Liver (tissue), 9 donors: ENCODE measurements around the gene EPN3. TPM values are rescaled to one million over a fixed set of nuclear protein-coding genes. Genes with fewer than 3 reads are reported as not detected.

Source experiments
- DNase-seq: peaks from one replicate; pipeline ENCODE4 v3.0.0-alpha.2; 2017; ENCODE audit warnings: low spot score
- H3K27ac ChIP-seq, 2 donors: one replicate each; pipeline ENCODE4 v1.7.0; 2013; ENCODE audit warnings: inconsistent platforms in 2 of 2, low read length in 2 of 2, control low read depth in 1 of 2, low read depth in 1 of 2, mild to moderate bottlenecking in 1 of 2
- H3K27me3 ChIP-seq, 4 donors: one replicate each; pipeline versions ENCODE4 v1.6.1 to v1.7.0; 2013; ENCODE audit warnings: low read length in 3 of 4, inconsistent platforms in 1 of 4, mild to moderate bottlenecking in 1 of 4, moderate library complexity in 1 of 4; ENCODE audit not compliant: control insufficient read depth in 4 of 4, insufficient read depth in 4 of 4
- H3K36me3 ChIP-seq, 4 donors: one replicate each; pipeline versions ENCODE4 v1.6.1 to v1.7.0; 2013; ENCODE audit warnings: low read length in 3 of 4, mild to moderate bottlenecking in 3 of 4, low read depth in 1 of 4, moderate library complexity in 1 of 4; ENCODE audit not compliant: control insufficient read depth in 4 of 4, insufficient read depth in 3 of 4
- H3K4me1 ChIP-seq, 4 donors: one replicate each; pipeline versions ENCODE4 v1.6.1 to v1.7.0; 2013; ENCODE audit warnings: low read length in 3 of 4, mild to moderate bottlenecking in 3 of 4, moderate library complexity in 1 of 4; ENCODE audit not compliant: control insufficient read depth in 4 of 4, insufficient read depth in 4 of 4
- H3K4me3 ChIP-seq, 3 donors: one replicate each; pipeline versions ENCODE4 v1.6.1 to v1.7.0; 2013; ENCODE audit warnings: low read length in 3 of 3, control low read depth in 1 of 3, low read depth in 1 of 3, mild to moderate bottlenecking in 1 of 3
- H3K9ac ChIP-seq, 2 donors: one replicate each; pipeline ENCODE4 v1.7.0; 2013; ENCODE audit warnings: low read length in 2 of 2, mild to moderate bottlenecking in 2 of 2, moderate library complexity in 2 of 2, control low read depth in 1 of 2, low read depth in 1 of 2
- H3K9me3 ChIP-seq, 4 donors: one replicate each; pipeline versions ENCODE4 v1.6.1 to v1.7.0; 2013; ENCODE audit warnings: low read length in 3 of 4; ENCODE audit not compliant: control insufficient read depth in 4 of 4
- EGR1 ChIP-seq, 2 donors: IDR thresholded peaks; 2 replicates each; pipeline ENCODE4 v1.6.1; 2016 to 2018; ENCODE audit warnings: antibody characterized with exemption in 2 of 2, low read depth in 2 of 2
- FOXA1 ChIP-seq: IDR thresholded peaks from 2 replicates; pipeline ENCODE4 v1.6.1; 2016; ENCODE audit warnings: antibody characterized with exemption
- FOXA2 ChIP-seq: IDR thresholded peaks from 2 replicates; pipeline ENCODE4 v1.6.1; 2016; ENCODE audit warnings: antibody characterized with exemption
- GABPA ChIP-seq, 2 donors: IDR thresholded peaks in 1 of 2; conservative IDR thresholded peaks in 1 of 2; 2 replicates each; pipeline ENCODE4 v1.6.1; 2016; ENCODE audit warnings: antibody characterized with exemption in 2 of 2, mild to moderate bottlenecking in 1 of 2, moderate library complexity in 1 of 2
- HNF4A ChIP-seq, 2 donors: conservative IDR thresholded peaks; 2 replicates each; pipeline ENCODE4 v1.6.1; 2016; ENCODE audit warnings: antibody characterized with exemption in 2 of 2, mild to moderate bottlenecking in 2 of 2
- HNF4G ChIP-seq: IDR thresholded peaks from 2 replicates; pipeline ENCODE4 v1.6.1; 2016; ENCODE audit warnings: antibody characterized with exemption
- JUND ChIP-seq, 2 donors: IDR thresholded peaks; 2 replicates each; pipeline ENCODE4 v1.6.1; 2016; ENCODE audit warnings: antibody characterized with exemption in 2 of 2
- NR2F2 ChIP-seq: IDR thresholded peaks from 2 replicates; pipeline ENCODE4 v1.6.1; 2016; ENCODE audit warnings: antibody characterized with exemption
- RAD21 ChIP-seq, 2 donors: IDR thresholded peaks; 2 replicates each; pipeline ENCODE4 v1.6.1; 2016; ENCODE audit warnings: antibody characterized with exemption in 2 of 2, mild to moderate bottlenecking in 2 of 2
- REST ChIP-seq: IDR thresholded peaks from 2 replicates; pipeline ENCODE4 v1.6.1; 2016; ENCODE audit warnings: antibody characterized with exemption, mild to moderate bottlenecking
- RXRA ChIP-seq, 2 donors: IDR thresholded peaks; 2 replicates each; pipeline ENCODE4 v1.6.1; 2017 to 2018; ENCODE audit warnings: antibody characterized with exemption in 2 of 2, mild to moderate bottlenecking in 1 of 2
- SP1 ChIP-seq: IDR thresholded peaks from 2 replicates; pipeline ENCODE4 v1.6.1; 2018; ENCODE audit warnings: antibody characterized with exemption, mild to moderate bottlenecking
- TAF1 ChIP-seq: conservative IDR thresholded peaks from 2 replicates; pipeline ENCODE4 v1.6.1; 2016; ENCODE audit warnings: antibody characterized with exemption, mild to moderate bottlenecking
- YY1 ChIP-seq: IDR thresholded peaks from 2 replicates; pipeline ENCODE4 v1.6.1; 2016; ENCODE audit warnings: antibody characterized with exemption, mild to moderate bottlenecking
- ZBTB33 ChIP-seq: IDR thresholded peaks from 2 replicates; pipeline ENCODE4 v1.6.1; 2016; ENCODE audit warnings: antibody characterized with exemption
- WGBS: extraction: QIAGEN DNeasy Blood & Tissue Kit; methylation state at CpG from one replicate; pipeline ENCODE4 v1.1.7; 2013; 5-methylcytosine and 5-hydroxymethylcytosine counted together
- polyA plus RNA-seq, 2 donors: library from polyadenylated mRNA; stranded (reverse) in 1 of 2; unstranded in 1 of 2; fragments of 200-250 nt in 1 of 2; fragments of >200 nt in 1 of 2; fragmentation: Nextera tagmentation in 1 of 2; extraction: Ambion mirVana in 1 of 2; gene quantifications; one replicate each; pipeline versions ENCODE4 v1.2.1 to v1.2.3, GENCODE V29; 2013 to 2015
- total RNA-seq, 2 donors: library from RNA; depleted of rRNA; stranded (reverse); fragments of >200 nt; gene quantifications; one replicate each; pipeline ENCODE4 v1.2.3, GENCODE V29; 2014
- TF ChIP-seq, protein P1 (sequence below): fragments of 150-350 bp; IDR thresholded peaks from 2 replicates; pipeline ENCODE4 v1.5.1; 2017; ENCODE audit warnings: improper control_type of control experiment, low read depth, low read length; ENCODE audit not compliant: missing input control
- TF ChIP-seq, protein P2 (sequence below): IDR thresholded peaks from 2 replicates; pipeline ENCODE4 v1.6.1; 2016; ENCODE audit warnings: antibody characterized with exemption
- TF ChIP-seq, protein P3 (sequence below): IDR thresholded peaks from 2 replicates; pipeline ENCODE4 v1.6.1; 2016; ENCODE audit warnings: antibody characterized with exemption
- donor health status: healthy.
- donor health status: healthy.
- donor health status: healthy.
- donor health status: healthy.
- donor health status: healthy.

Gene EPN3
- total and polyA plus RNA-seq, 4 donors = 0.06 to 0.51 (median 0.33) TPM; not detected in 1

DNA sequence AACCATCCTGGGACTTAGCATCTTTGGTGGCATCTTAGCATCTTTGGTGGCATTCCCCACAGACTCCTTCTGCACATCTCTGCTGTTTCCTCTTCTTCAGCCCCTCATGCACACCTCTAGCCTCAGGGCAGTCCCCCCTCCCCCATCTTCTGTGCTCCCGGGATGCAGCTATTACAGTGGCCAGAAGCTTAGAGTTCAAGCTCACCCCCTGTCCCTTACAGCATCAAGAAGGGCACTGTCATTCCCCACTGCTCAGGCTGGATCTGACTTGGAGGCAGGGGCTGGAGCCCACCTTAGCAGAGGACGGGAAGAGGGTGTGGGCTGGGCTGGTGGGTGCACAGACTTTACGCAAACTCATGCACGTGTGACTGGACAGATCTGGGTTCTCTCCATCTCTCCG lies 650 bp downstream of the EPN3 start:
- no peak overlapping the region for H3K4me3 ChIP-seq
- H3K9me3 ChIP-seq = no peaks in the 10 kb centered on the region
- H3K36me3 ChIP-seq = no peaks in the 10 kb centered on the region
- H3K9ac ChIP-seq = no peak overlapping the region
- WGBS = 26% methylated on average over 5 of the region's 5 CpGs
- H3K27ac ChIP-seq = no peak overlapping the region
- peaks cover 0 to 13% (median 4%) of the 10 kb centered on the region in 4 donors for H3K27me3 ChIP-seq
- no peak for TF ChIP-seq TAF1
- TF ChIP-seq, protein P1, sequence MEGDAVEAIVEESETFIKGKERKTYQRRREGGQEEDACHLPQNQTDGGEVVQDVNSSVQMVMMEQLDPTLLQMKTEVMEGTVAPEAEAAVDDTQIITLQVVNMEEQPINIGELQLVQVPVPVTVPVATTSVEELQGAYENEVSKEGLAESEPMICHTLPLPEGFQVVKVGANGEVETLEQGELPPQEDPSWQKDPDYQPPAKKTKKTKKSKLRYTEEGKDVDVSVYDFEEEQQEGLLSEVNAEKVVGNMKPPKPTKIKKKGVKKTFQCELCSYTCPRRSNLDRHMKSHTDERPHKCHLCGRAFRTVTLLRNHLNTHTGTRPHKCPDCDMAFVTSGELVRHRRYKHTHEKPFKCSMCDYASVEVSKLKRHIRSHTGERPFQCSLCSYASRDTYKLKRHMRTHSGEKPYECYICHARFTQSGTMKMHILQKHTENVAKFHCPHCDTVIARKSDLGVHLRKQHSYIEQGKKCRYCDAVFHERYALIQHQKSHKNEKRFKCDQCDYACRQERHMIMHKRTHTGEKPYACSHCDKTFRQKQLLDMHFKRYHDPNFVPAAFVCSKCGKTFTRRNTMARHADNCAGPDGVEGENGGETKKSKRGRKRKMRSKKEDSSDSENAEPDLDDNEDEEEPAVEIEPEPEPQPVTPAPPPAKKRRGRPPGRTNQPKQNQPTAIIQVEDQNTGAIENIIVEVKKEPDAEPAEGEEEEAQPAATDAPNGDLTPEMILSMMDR = no peak
- TF ChIP-seq, protein P2, sequence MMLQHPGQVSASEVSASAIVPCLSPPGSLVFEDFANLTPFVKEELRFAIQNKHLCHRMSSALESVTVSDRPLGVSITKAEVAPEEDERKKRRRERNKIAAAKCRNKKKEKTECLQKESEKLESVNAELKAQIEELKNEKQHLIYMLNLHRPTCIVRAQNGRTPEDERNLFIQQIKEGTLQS = no peak
- TF ChIP-seq HNF4G = no peak
- TF ChIP-seq, protein P3, sequence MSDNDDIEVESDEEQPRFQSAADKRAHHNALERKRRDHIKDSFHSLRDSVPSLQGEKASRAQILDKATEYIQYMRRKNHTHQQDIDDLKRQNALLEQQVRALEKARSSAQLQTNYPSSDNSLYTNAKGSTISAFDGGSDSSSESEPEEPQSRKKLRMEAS = no peak
- no peak for TF ChIP-seq GABPA (IDR thresholded peaks at IDR 0.05 in 1 of 2, conservative IDR thresholded peaks at IDR 0.05 in 1 of 2)
- TF ChIP-seq NR2F2 = no peak
- TF ChIP-seq FOXA1 = no peak
- no peak for DNase-seq
- H3K4me1 ChIP-seq = peaks cover 1 to 13% (median 6%) of the 10 kb centered on the region in 4 donors

DNA sequence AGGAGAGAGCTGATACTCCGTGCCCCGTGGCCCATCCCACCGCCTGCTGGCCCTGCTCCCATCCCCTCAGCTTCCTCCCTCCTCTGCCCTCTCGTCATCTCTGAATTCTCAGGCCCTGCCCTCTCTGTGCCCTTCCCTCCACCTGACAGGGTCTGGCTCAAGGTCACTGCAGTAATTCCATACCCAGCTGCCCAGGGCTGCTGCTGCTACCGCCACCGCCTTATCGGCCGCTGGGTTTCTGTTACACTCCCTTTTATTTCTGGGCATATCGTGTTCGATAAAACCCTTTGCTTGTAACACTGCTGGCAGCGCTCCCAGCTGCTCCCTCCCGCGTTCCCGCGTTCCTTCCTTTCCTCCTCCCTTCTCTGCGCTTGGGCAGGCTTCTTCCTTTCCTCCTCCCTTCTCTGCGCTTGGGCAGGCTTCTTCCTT lies 1.2 kb downstream of the EPN3 start:
- Histone ChIP-seq H3K9me3 (no peaks in the 10 kb centered on the region), H3K4me1 (peaks cover 1 to 13% (median 6%) of the 10 kb centered on the region in 4 donors), H3K36me3 (no peaks in the 10 kb centered on the region), H3K27me3 (peaks cover 0 to 13% (median 4%) of the 10 kb centered on the region in 4 donors), H3K4me3 (no peak overlapping the region), H3K27ac (no peak overlapping the region), H3K9ac (no peak overlapping the region)
- TF ChIP-seq HNF4A (conservative IDR thresholded peaks at IDR 0.05) (no peak), FOXA2 (no peak), RAD21 (IDR thresholded peaks at IDR 0.05) (no peak), SP1 (no peak), RXRA (IDR thresholded peaks at IDR 0.05) (no peak), HNF4G (no peak), TAF1 (no peak), FOXA1 (no peak), NR2F2 (no peak), JUND (IDR thresholded peaks at IDR 0.05) (no peak), GABPA (IDR thresholded peaks at IDR 0.05 in 1 of 2, conservative IDR thresholded peaks at IDR 0.05 in 1 of 2) (no peak), YY1 (no peak), REST (no peak), EGR1 (IDR thresholded peaks at IDR 0.05; ENCODE audit: low read depth in 2 of 2) (no peak), ZBTB33 (no peak)
- TF ChIP-seq, protein P3 = no peak
- TF ChIP-seq, protein P1 = no peak
- TF ChIP-seq, protein P2 = no peak
- WGBS = 6% methylated on average over 17 of the region's 17 CpGs
- peak; percentile 52 for DNase-seq
